GM18858 (cell line): ENCODE results near the gene MMP19.
"Not testable (repeated sequence)": the region's sequence is repeated elsewhere in the genome, so short reads cannot be mapped to it uniquely, and the experiment has no call there.

ENCODE experiments used
- ATAC-seq: cut with Tn5 transposase; IDR thresholded peaks from one replicate; pipeline ENCODE4 v1.9.1; 2021; ENCODE audit not compliant: unreplicated experiment

Gene MMP19

GRCh38 chr12:55845361-55845760 lies 2.6 kb upstream of the MMP19 start:
- ATAC-seq = no peak

- no peak for ATAC-seq
Measured at GRCh38 chr12:55844961-55845360, 2.2 kb upstream of the MMP19 start.

GRCh38 chr12:55843431-55843830 lies 695 bp upstream of the MMP19 start:
- no peak for ATAC-seq

GRCh38 chr12:55840581-55841351 lies 2.0 kb downstream of the MMP19 start:
- no peak for ATAC-seq

GRCh38 chr12:55839345-55840140 lies 3.2 kb downstream of the MMP19 start:
- ATAC-seq = no peak

GRCh38 chr12:55838361-55838760 lies 4.4 kb downstream of the MMP19 start:
- ATAC-seq = no peak

GRCh38 chr12:55834400-55834799 lies 8.3 kb downstream of the MMP19 start:
- ATAC-seq = not testable (repeated sequence)

- no peak for ATAC-seq
Measured at GRCh38 chr12:55833056-55833455, 9.7 kb downstream of the MMP19 start.

- no peak for ATAC-seq
Measured at GRCh38 chr12:55831447-55831815, 11.3 kb downstream of the MMP19 start.

- ATAC-seq = no peak
Measured at GRCh38 chr12:55830601-55831446, 11.9 kb downstream of the MMP19 start.

- peak; percentile 4 for ATAC-seq
Measured at GRCh38 chr12:55829967-55830600, 12.7 kb downstream of the MMP19 start.

GRCh38 chr12:55828357-55828756 lies 14.4 kb downstream of the MMP19 start:
- no peak for ATAC-seq

- ATAC-seq = no peak
Measured at GRCh38 chr12:55827806-55828205, 14.9 kb downstream of the MMP19 start.

GRCh38 chr12:55824726-55825125 lies 18.0 kb downstream of the MMP19 start:
- no peak for ATAC-seq

- no peak for ATAC-seq
Measured at GRCh38 chr12:55823419-55823818, 19.3 kb downstream of the MMP19 start.

GRCh38 chr12:55822228-55822627 lies 20.5 kb downstream of the MMP19 start:
- no peak for ATAC-seq

- ATAC-seq = no peak
Measured at GRCh38 chr12:55820679-55821078, 22.1 kb downstream of the MMP19 start.

- no peak for ATAC-seq
Measured at GRCh38 chr12:55818886-55819285, 23.9 kb downstream of the MMP19 start.

GRCh38 chr12:55818140-55818728 lies 24.5 kb downstream of the MMP19 start:
- no peak for ATAC-seq

GRCh38 chr12:55817345-55818139 lies 25.2 kb downstream of the MMP19 start, which contains the start of the genes ORMDL2 and SARNP:
TSS of gene ORMDL2 (plus strand) at chr12:55818041. CDS start at chr12:55819000, 959 bp downstream.
TSS of gene SARNP (minus strand) at chr12:55817724. CDS start at chr12:55817701, 23 bp downstream.
- peak; percentile 95 for ATAC-seq
